Measurements from ENCODE around the gene CTH.
"Not testable (repeated sequence)": the region's sequence is repeated elsewhere in the genome, so short reads cannot be mapped to it uniquely, and the experiment has no call there.

The CTH gene

GRCh38 chr1:70411360-70411844 lies 334 bp downstream of the CTH start:
- no peak for DNase-seq

GRCh38 chr1:70415882-70416281 lies 4.8 kb downstream of the CTH start:
- no peak for DNase-seq

GRCh38 chr1:70418973-70419734 lies 8.1 kb downstream of the CTH start:
- DNase-seq: not testable (repeated sequence)

- DNase-seq: no peak
These were observed 9.3 kb downstream of the CTH start for GRCh38 chr1:70420320-70420719.

- DNase-seq: no peak
These were observed 15.4 kb downstream of the CTH start for GRCh38 chr1:70426154-70427131.

GRCh38 chr1:70427976-70428375 lies 16.9 kb downstream of the CTH start:
- no peak for DNase-seq

GRCh38 chr1:70429219-70429618 lies 18.2 kb downstream of the CTH start:
- no peak for DNase-seq

- no peak for DNase-seq
These were observed 18.7 kb downstream of the CTH start for GRCh38 chr1:70429757-70430156.

GRCh38 chr1:70431317-70431716 lies 20.2 kb downstream of the CTH start:
- DNase-seq: no peak

GRCh38 chr1:70431874-70432273 lies 20.8 kb downstream of the CTH start:
- DNase-seq: no peak

GRCh38 chr1:70434253-70434859 lies 23.3 kb downstream of the CTH start:
- DNase-seq: no peak

GRCh38 chr1:70436622-70437251 lies 25.7 kb downstream of the CTH start:
- DNase-seq: no peak

GRCh38 chr1:70438529-70438928 lies 27.5 kb downstream of the CTH start:
- no peak for DNase-seq

- DNase-seq: no peak
These were observed 29.7 kb downstream of the CTH start for GRCh38 chr1:70440642-70441391.

GRCh38 chr1:70441392-70442035 lies 30.4 kb downstream of the CTH start:
- no peak for DNase-seq

GRCh38 chr1:70442490-70442889 lies 31.4 kb downstream of the CTH start:
- no peak for DNase-seq

GRCh38 chr1:70443739-70444138 lies 32.7 kb downstream of the CTH start:
- no peak for DNase-seq

GRCh38 chr1:70449049-70449448 lies 38.0 kb downstream of the CTH start:
- DNase-seq: no peak

GRCh38 chr1:70452164-70452939 lies 41.3 kb downstream of the CTH start:
- not testable (repeated sequence) for DNase-seq

- DNase-seq: no peak
These were observed 44.2 kb downstream of the CTH start for GRCh38 chr1:70455291-70455690.

GRCh38 chr1:70458131-70458530 lies 47.1 kb downstream of the CTH start:
- DNase-seq: no peak
